H9 (cell line): Measurements from ENCODE around the gene ZNF354C. TPM values are rescaled to one million over a fixed set of nuclear protein-coding genes. Genes with fewer than 3 reads are reported as not detected.

ENCODE experiments used
- DNase-seq: peaks from one replicate; pipeline ENCODE4 v3.0.0-alpha.2; 2017
- H2AFZ ChIP-seq: one replicate; pipeline ENCODE4 v1.6.1; 2013; ENCODE audit warnings: mild to moderate bottlenecking, low read length, control low read depth, moderate library complexity
- H2AK5ac ChIP-seq: 2 replicates; pipeline ENCODE4 v1.6.1; 2013; ENCODE audit warnings: low read length, control low read depth, mixed read lengths; ENCODE audit not compliant: insufficient read length
- H2BK120ac ChIP-seq: one replicate; pipeline ENCODE4 v1.6.1; 2013; ENCODE audit warnings: low read depth, mild to moderate bottlenecking, low read length, control low read depth, inconsistent platforms; ENCODE audit not compliant: poor library complexity, severe bottlenecking
- H2BK12ac ChIP-seq: 2 replicates; pipeline ENCODE4 v1.6.1; 2013; ENCODE audit warnings: low read length, control low read depth, mixed read lengths, low read depth; ENCODE audit not compliant: insufficient read length
- H2BK15ac ChIP-seq: 2 replicates; pipeline ENCODE4 v1.6.1; 2013; ENCODE audit warnings: low read depth, low read length, control low read depth
- H2BK20ac ChIP-seq: one replicate; pipeline ENCODE4 v1.6.1; 2013; ENCODE audit warnings: low read depth, mild to moderate bottlenecking, low read length, control low read depth, inconsistent platforms; ENCODE audit not compliant: poor library complexity, severe bottlenecking
- H2BK5ac ChIP-seq: 2 replicates; pipeline ENCODE4 v1.6.1; 2013; ENCODE audit warnings: low read length, control low read depth, mixed read lengths; ENCODE audit not compliant: insufficient read length
- H3K14ac ChIP-seq: 2 replicates; pipeline ENCODE4 v1.6.1; 2013; ENCODE audit warnings: low read length, control low read depth; ENCODE audit not compliant: insufficient read depth
- H3K18ac ChIP-seq: 2 replicates; pipeline ENCODE4 v1.6.1; 2013; ENCODE audit warnings: low read depth, mild to moderate bottlenecking, mixed read lengths, low read length, control low read depth; ENCODE audit not compliant: insufficient read length
- H3K23ac ChIP-seq: 2 replicates; pipeline ENCODE4 v1.6.1; 2013; ENCODE audit warnings: low read length, control low read depth, mixed read lengths, low read depth; ENCODE audit not compliant: insufficient read length
- H3K23me2 ChIP-seq: 2 replicates; pipeline ENCODE4 v1.6.1; 2013; ENCODE audit warnings: low read depth, mild to moderate bottlenecking, mixed read lengths, low read length, control low read depth; ENCODE audit not compliant: insufficient read length, poor library complexity, severe bottlenecking
- H3K27ac ChIP-seq: 2 replicates; pipeline ENCODE4 v1.5.1; 2013; ENCODE audit warnings: low read length, control low read depth, mixed read lengths, low read depth; ENCODE audit not compliant: insufficient read length
- H3K27me3 ChIP-seq: 2 replicates; pipeline ENCODE4 v1.6.1; 2013; ENCODE audit warnings: low read length, control low read depth, inconsistent platforms; ENCODE audit not compliant: insufficient read depth
- H3K4ac ChIP-seq: 2 replicates; pipeline ENCODE4 v1.6.1; 2013; ENCODE audit warnings: low read depth, mild to moderate bottlenecking, control low read depth, inconsistent platforms, low read length, moderate library complexity
- H3K4me1 ChIP-seq: 2 replicates; pipeline ENCODE4 v1.6.1; 2013; ENCODE audit warnings: low read length, control low read depth, inconsistent platforms; ENCODE audit not compliant: insufficient read depth
- H3K4me2 ChIP-seq: 2 replicates; pipeline ENCODE4 v1.6.1; 2013; ENCODE audit warnings: low read length, control low read depth, mixed read lengths; ENCODE audit not compliant: insufficient read length, insufficient read depth
- H3K56ac ChIP-seq: 2 replicates; pipeline ENCODE4 v1.6.1; 2013; ENCODE audit warnings: low read depth, mild to moderate bottlenecking, mixed read lengths, low read length, control low read depth; ENCODE audit not compliant: insufficient read length
- H3K79me1 ChIP-seq: 2 replicates; pipeline ENCODE4 v1.6.1; 2013; ENCODE audit warnings: low read depth, mild to moderate bottlenecking, moderate library complexity, low read length, control low read depth, inconsistent platforms; ENCODE audit not compliant: insufficient read depth, poor library complexity, severe bottlenecking
- H3K79me2 ChIP-seq: 2 replicates; pipeline ENCODE4 v1.6.1; 2013; ENCODE audit warnings: low read length, control low read depth, inconsistent platforms; ENCODE audit not compliant: insufficient read depth
- H3K9ac ChIP-seq: 2 replicates; pipeline ENCODE4 v1.6.1; 2013; ENCODE audit warnings: low read length, control low read depth, mixed read lengths; ENCODE audit not compliant: insufficient read length; ENCODE audit errors: extremely low read depth
- H3K9me3 ChIP-seq: one replicate; pipeline ENCODE4 v1.6.1; 2013; ENCODE audit warnings: low read depth, low read length, inconsistent platforms; ENCODE audit not compliant: control insufficient read depth
- H3T11ph ChIP-seq: one replicate; pipeline ENCODE4 v1.6.1; 2013; ENCODE audit warnings: mild to moderate bottlenecking, low read length, control low read depth, inconsistent platforms
- H4K20me1 ChIP-seq: one replicate; pipeline ENCODE4 v1.6.1; 2013; ENCODE audit not compliant: control insufficient read depth, insufficient read length, insufficient read depth
- H4K5ac ChIP-seq: 2 replicates; pipeline ENCODE4 v1.6.1; 2013; ENCODE audit warnings: low read depth, mild to moderate bottlenecking, mixed read lengths, low read length, control low read depth; ENCODE audit not compliant: insufficient read length
- H4K8ac ChIP-seq: replicated peaks from 2 replicates; pipeline ENCODE4 v1.6.1; 2013; ENCODE audit warnings: low read length, control low read depth, mixed read lengths, low read depth; ENCODE audit not compliant: insufficient read length
- H4K91ac ChIP-seq: 2 replicates; pipeline ENCODE4 v1.6.1; 2013; ENCODE audit warnings: low read depth, mild to moderate bottlenecking, moderate library complexity, mixed read lengths, low read length, control low read depth; ENCODE audit not compliant: insufficient read length
- H3K27ac Mint-ChIP-seq, 3 experiments: 2 replicates in 2 of 3; 3 replicates in 1 of 3; pipeline ENCODE4 v1.8.0; 2020 to 2021; ENCODE audit warnings: mixed read lengths in 3 of 3, mild to moderate bottlenecking in 1 of 3, moderate library complexity in 1 of 3
- H3K27me3 Mint-ChIP-seq: 2 replicates; pipeline ENCODE4 v1.8.0; 2021; ENCODE audit warnings: low read depth, mild to moderate bottlenecking, moderate library complexity, mixed read lengths
- H3K36me3 Mint-ChIP-seq, 3 experiments: 2 replicates in 2 of 3; 3 replicates in 1 of 3; pipeline ENCODE4 v1.8.0; 2020 to 2021; ENCODE audit warnings: low read depth in 3 of 3, mixed read lengths in 3 of 3; ENCODE audit not compliant: insufficient read depth in 1 of 3
- H3K4me1 Mint-ChIP-seq, 2 experiments: 2 replicates each; pipeline ENCODE4 v1.8.0; 2020; ENCODE audit warnings: mixed read lengths in 2 of 2
- H3K4me3 Mint-ChIP-seq, 2 experiments: 2 replicates in 1 of 2; 3 replicates in 1 of 2; pipeline ENCODE4 v1.8.0; 2020 to 2021; ENCODE audit warnings: mild to moderate bottlenecking in 2 of 2, mixed read lengths in 2 of 2, moderate library complexity in 1 of 2
- H3K9me3 Mint-ChIP-seq, 2 experiments: 2 replicates in 1 of 2; 3 replicates in 1 of 2; pipeline ENCODE4 v1.8.0; 2020; ENCODE audit warnings: mild to moderate bottlenecking in 2 of 2, mixed read lengths in 2 of 2, moderate library complexity in 1 of 2
- WGBS: extraction: QIAGEN DNeasy Blood & Tissue Kit; methylation state at CpG from one replicate; pipeline ENCODE4 v1.1.7; 2013; ENCODE audit warnings: missing lambda C conversion rate, low lambda C conversion rate, mixed read lengths; ENCODE audit not compliant: insufficient read length; ENCODE audit errors: extremely low coverage; 5-methylcytosine and 5-hydroxymethylcytosine counted together
- total RNA-seq: library from RNA; stranded (reverse); gene quantifications from 2 replicates; pipeline ENCODE4 v1.2.1, GENCODE V29; 2021
- TF ChIP-seq, protein P1 (sequence below): fragments of 200-600 bp; sonication (generic); conservative IDR thresholded peaks from 3 replicates; pipeline ENCODE4 v1.8.0; 2021; ENCODE audit warnings: antibody characterized with exemption, mild to moderate bottlenecking

ZNF354C gene
- total RNA-seq, 1 experiment from 2014 or later = 5.4 TPM

DNA sequence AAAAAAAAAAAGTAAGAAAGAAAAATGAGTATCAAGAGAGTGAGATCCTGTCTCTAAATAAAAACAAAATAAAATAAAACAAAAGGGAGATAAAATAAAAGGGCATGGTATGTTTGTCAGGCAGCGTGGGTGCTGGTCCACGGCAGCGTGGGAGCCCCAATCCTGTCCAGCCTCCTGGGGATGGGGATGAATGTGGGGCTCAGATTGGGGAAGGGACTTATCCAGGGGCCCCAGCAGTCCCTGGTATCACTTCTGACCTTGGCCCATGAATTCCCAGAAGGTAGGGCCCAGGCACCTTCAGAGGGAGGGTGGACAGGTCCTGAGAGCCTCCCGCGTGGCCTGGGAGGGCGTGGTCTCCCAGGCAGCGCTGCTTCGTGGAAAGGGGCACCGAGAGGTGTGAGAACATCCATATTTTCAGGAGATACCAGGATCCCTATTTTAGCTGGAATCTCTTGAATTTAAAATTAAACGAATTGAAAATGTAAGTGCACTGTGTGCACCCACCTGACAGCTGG lies 71.2 kb downstream of the ZNF354C start:
- no peak overlapping the region for H2BK12ac ChIP-seq
- H3K56ac ChIP-seq = no peak overlapping the region
- no peak overlapping the region for H3K27ac ChIP-seq
- H4K8ac ChIP-seq = no peak overlapping the region
- no peaks in the 10 kb centered on the region for H3K27me3 ChIP-seq
- Mint-ChIP-seq H3K4me1 (no peaks in the 10 kb centered on the region), H3K4me3 (no peak overlapping the region), H3K9me3 (peaks cover 14 to 62% of the 10 kb centered on the region in 2 experiments), H3K36me3 (peaks cover 2 to 33% (median 6%) of the 10 kb centered on the region in 3 experiments; a peak in 6 of 7 replicates), H3K27ac (no peak overlapping the region), H3K27me3 (no peaks in the 10 kb centered on the region)
- H2BK15ac ChIP-seq = no peak overlapping the region
- no peaks in the 10 kb centered on the region for H3K4me1 ChIP-seq
- no peak overlapping the region for H2BK5ac ChIP-seq
- no peaks in the 10 kb centered on the region for H3K79me1 ChIP-seq
- no peaks in the 10 kb centered on the region for H3K79me2 ChIP-seq
- H3K9me3 ChIP-seq = no peaks in the 10 kb centered on the region
- H3K14ac ChIP-seq = no peak overlapping the region
- H2BK20ac ChIP-seq = no peak overlapping the region
- TF ChIP-seq, protein P1, sequence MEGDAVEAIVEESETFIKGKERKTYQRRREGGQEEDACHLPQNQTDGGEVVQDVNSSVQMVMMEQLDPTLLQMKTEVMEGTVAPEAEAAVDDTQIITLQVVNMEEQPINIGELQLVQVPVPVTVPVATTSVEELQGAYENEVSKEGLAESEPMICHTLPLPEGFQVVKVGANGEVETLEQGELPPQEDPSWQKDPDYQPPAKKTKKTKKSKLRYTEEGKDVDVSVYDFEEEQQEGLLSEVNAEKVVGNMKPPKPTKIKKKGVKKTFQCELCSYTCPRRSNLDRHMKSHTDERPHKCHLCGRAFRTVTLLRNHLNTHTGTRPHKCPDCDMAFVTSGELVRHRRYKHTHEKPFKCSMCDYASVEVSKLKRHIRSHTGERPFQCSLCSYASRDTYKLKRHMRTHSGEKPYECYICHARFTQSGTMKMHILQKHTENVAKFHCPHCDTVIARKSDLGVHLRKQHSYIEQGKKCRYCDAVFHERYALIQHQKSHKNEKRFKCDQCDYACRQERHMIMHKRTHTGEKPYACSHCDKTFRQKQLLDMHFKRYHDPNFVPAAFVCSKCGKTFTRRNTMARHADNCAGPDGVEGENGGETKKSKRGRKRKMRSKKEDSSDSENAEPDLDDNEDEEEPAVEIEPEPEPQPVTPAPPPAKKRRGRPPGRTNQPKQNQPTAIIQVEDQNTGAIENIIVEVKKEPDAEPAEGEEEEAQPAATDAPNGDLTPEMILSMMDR = no peak
- no peak overlapping the region for H3K23ac ChIP-seq
- H2BK120ac ChIP-seq = no peak overlapping the region
- no peak overlapping the region for H3K18ac ChIP-seq
- DNase-seq = no peak
- no peak overlapping the region for H3T11ph ChIP-seq
- no CpG with 5 or more reads among the region's 10 CpGs for WGBS
- H2AFZ ChIP-seq = no peak overlapping the region
- H4K91ac ChIP-seq = no peak overlapping the region
- no peaks in the 10 kb centered on the region for H4K20me1 ChIP-seq
- H3K9ac ChIP-seq = no peak overlapping the region
- no peak overlapping the region for H4K5ac ChIP-seq
- no peak overlapping the region for H3K4me2 ChIP-seq
- no peaks in the 10 kb centered on the region for H3K23me2 ChIP-seq
- no peak overlapping the region for H2AK5ac ChIP-seq
- no peak overlapping the region for H3K4ac ChIP-seq
